Medulla oblongata (tissue), 1 donor: ENCODE data around the gene RBM28.

Experiments
- DNase-seq: peaks from one replicate; pipeline ENCODE4 v3.0.0-alpha.2; 2015; ENCODE audit errors: extremely low spot score

The RBM28 gene

GRCh38 chr7:128374041-128374440 is 30.3 kb upstream of the RBM28 start:
- DNase-seq = no peak

GRCh38 chr7:128373606-128374005 is 29.9 kb upstream of the RBM28 start:
- no peak for DNase-seq

GRCh38 chr7:128370491-128370890 is 26.8 kb upstream of the RBM28 start:
- DNase-seq = no peak

GRCh38 chr7:128366986-128367385 is 23.3 kb upstream of the RBM28 start:
- DNase-seq = no peak

- no peak for DNase-seq
Measured at GRCh38 chr7:128366300-128366699, 22.6 kb upstream of the RBM28 start.

- DNase-seq = no peak
Measured at GRCh38 chr7:128365432-128365831, 21.7 kb upstream of the RBM28 start.

- DNase-seq = no peak
Measured at GRCh38 chr7:128364166-128364870, 20.6 kb upstream of the RBM28 start.

GRCh38 chr7:128363261-128363721 is 19.6 kb upstream of the RBM28 start:
- no peak for DNase-seq

GRCh38 chr7:128362670-128363069 is 19.0 kb upstream of the RBM28 start:
- no peak for DNase-seq

GRCh38 chr7:128361411-128362379 is 18.0 kb upstream of the RBM28 start, which contains the start of gene PRRT4:
Gene PRRT4, minus strand, starts transcription at chr7:128361690.
- no peak for DNase-seq

GRCh38 chr7:128360359-128360678 is 16.6 kb upstream of the RBM28 start:
- DNase-seq = no peak

GRCh38 chr7:128359939-128360338 is 16.2 kb upstream of the RBM28 start:
- no peak for DNase-seq

GRCh38 chr7:128359336-128359735 is 15.6 kb upstream of the RBM28 start:
- DNase-seq = no peak

- no peak for DNase-seq
Measured at GRCh38 chr7:128358233-128358632, 14.5 kb upstream of the RBM28 start.

GRCh38 chr7:128357217-128357613 is 13.5 kb upstream of the RBM28 start:
- DNase-seq = no peak

- DNase-seq = no peak
Measured at GRCh38 chr7:128356546-128357216, 13.0 kb upstream of the RBM28 start.

- DNase-seq = no peak
Measured at GRCh38 chr7:128353610-128354009, 9.9 kb upstream of the RBM28 start.

- no peak for DNase-seq
Measured at GRCh38 chr7:128353189-128353588, 9.5 kb upstream of the RBM28 start.

GRCh38 chr7:128352636-128353035 is 8.9 kb upstream of the RBM28 start:
- no peak for DNase-seq

GRCh38 chr7:128352153-128352537 is 8.4 kb upstream of the RBM28 start:
- peak; percentile 19 for DNase-seq

- no peak for DNase-seq
Measured at GRCh38 chr7:128351296-128352152, 7.8 kb upstream of the RBM28 start.
